HEK293T (cell line): ENCODE data around the gene SH3BP5.

ENCODE experiments used
- FOXM1 ChIP-seq: fragments of 450-650 bp; IDR thresholded peaks from 2 replicates; pipeline ENCODE4 v1.6.1; 2017; ENCODE audit warnings: mild to moderate bottlenecking, borderline replicate concordance
- TARDBP ChIP-seq: fragments of 450-650 bp; IDR thresholded peaks from 2 replicates; pipeline ENCODE4 v1.6.1; 2016

- no peak for TF ChIP-seq FOXM1
- TF ChIP-seq TARDBP: no peak
These were observed 111.7 kb downstream of the SH3BP5 start for GRCh38 chr3:15220661-15221060.
